GM19468 (cell line): ENCODE results near the gene CCNL1.
A peak's percentile ranks its signal among the peaks of the same experiment; 100 is the strongest.
"Not testable (repeated sequence)": the region's sequence is repeated elsewhere in the genome, so short reads cannot be mapped to it uniquely, and the experiment has no call there.

Source experiments
- ATAC-seq: cut with Tn5 transposase; IDR thresholded peaks from one replicate; pipeline ENCODE4 v1.9.1; 2021; ENCODE audit warnings: mild to moderate bottlenecking, moderate library complexity, moderate number of reproducible peaks; ENCODE audit not compliant: unreplicated experiment; ENCODE audit errors: extremely low read depth

The CCNL1 gene

DNA sequence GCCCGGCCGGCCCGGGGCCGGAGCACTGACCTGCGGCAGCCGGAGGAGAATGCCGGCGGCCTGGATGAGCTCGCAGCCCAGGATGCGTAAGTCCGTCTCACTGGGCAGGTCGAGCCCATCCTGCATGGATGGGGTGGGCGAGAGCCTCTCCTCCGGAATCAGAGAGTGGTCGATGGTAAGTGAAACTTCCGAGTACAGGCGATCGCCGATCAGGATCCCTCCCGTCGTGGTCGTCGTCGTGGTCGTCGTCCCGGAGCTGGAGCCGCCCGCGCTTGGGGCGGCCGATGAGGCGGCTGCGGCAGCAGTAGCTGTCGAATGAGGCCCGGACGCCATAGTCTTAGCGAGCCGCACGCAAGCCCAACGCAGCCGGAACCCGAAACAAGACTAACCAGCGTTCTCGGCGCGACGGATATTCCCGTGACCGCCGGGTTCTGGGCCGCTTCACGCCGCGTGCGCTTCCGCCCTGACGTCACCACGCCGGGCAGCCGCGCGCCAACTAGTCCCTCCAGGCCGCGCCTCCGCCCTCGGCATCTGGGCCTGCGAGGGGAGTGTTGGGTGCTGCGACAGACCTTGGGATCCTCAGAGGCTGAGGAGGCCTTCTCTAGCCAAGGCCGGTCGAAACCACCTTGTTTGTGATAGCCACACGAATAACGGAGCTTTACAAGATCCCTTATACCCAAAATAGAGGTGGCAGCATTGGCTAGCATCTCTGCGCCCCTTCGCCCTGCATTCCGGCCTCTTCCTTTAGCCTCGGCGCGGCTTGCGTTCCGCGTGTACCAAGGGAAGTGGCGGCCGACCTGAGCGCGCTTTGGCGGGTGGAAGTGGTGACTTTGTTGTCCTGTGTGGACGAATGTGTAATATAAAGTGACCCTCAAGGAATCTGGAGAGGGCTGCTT lies at the start of gene CCNL1:
Gene CCNL1 (minus strand): TSS at position 386 of the 896 bp plus-strand sequence. CDS start 53 bp downstream, at position 333.
- ATAC-seq, result peak; percentile 68

DNA sequence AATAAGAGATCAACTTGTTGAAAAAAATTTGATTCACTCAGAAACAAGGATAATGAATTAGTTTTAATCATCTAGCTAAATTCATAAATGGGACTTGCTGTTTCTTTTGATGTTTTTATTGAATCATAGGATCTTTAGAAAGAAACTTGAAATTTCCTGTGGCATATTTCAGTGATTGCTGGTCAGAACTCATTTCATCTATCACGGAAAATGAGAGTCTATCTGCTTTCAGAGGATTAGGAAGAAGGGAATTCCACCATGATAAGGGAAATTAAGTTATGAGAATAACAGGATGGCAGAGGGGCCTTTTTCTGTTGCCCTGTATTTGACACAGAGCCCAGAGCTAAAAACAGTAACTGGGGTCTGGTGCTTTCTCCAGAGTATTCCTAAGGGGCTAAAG lies 44.9 kb upstream of the CCNL1 start:
- no peak for ATAC-seq

DNA sequence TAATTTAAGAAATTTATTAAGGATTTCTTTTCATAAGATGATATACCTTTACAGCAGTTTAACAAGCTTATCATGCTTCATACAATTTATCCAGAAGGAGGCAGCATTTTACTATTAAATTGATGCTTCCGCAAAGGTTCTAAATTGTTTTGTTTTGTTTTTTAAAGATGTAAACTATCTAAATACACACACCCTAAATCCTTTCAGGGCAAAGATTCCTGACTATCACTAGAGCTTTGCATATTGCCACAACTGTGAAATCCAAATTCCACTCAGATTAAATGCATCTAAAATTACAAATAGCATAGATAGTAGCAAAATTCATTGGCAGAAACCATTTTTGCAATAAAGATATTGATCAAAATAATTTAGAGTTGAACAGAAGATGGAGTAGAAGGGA lies 44.5 kb upstream of the CCNL1 start:
- no peak for ATAC-seq

DNA sequence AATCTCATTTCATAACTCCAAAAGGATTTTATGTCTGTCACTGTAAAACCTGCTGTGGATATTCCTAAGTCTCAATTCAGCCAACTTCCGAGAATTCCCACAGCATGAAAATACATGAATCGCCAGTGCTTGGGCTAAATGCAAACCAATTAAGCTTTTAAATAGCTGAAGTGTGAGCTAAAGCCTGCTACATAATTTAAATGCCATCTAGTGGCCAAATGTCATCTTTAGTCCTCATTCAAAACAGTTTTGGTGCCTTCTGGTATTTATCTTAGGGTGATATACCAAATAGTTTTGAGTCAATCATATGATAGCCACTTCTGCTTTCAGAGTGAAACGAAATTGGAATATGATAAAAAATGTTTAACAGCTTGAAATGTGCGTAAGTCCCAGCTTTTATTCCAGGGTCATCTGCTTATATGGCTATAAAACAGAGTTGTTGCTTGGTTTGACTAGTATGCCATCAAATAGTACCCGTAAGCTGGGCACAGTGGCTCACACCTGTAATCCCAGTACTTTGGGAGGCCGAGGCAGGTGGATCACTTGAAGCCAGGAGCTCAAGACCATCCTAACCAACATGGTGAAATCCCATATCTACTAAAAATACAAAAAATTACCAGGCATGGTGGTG lies 41.8 kb upstream of the CCNL1 start:
- ATAC-seq, result peak; percentile 56

DNA sequence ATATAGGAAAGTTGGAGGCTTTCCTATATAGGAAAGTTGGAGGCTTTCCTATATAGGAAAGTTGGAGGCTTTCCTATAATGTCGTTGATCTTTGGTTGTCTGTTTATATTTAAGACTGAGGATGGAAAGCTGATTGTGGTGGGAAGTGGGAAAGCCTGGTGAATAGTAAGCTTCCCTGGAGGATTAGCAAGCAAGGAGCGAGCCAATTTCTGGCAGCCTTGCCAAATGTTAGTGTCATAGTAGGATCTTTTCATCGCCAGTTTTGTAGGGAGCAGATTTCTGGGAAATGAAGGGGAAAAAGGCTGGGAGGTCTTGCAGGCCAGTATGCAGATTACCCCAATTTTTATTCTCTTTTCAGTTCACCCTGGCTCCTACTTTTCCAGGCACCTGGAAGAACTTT lies 39.9 kb upstream of the CCNL1 start:
- ATAC-seq, result no peak

DNA sequence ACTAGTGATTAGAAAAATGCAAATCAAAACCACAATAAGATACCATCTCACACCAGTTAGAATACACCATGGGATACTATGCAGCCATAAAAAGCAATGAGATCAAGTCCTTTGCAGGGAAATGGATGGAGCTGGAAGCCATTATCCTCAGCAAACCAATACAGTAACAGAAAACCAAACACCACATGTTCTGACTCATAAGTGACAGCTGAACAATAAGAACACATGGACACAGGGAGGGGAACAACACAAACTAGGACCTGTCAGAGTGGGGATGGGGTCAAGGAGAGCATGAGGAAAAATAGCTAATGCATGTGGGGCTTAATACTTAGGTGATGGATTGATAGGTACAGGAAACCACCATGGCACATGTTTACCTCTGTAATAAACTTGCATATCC lies 36.0 kb upstream of the CCNL1 start:
- ATAC-seq, result no peak

DNA sequence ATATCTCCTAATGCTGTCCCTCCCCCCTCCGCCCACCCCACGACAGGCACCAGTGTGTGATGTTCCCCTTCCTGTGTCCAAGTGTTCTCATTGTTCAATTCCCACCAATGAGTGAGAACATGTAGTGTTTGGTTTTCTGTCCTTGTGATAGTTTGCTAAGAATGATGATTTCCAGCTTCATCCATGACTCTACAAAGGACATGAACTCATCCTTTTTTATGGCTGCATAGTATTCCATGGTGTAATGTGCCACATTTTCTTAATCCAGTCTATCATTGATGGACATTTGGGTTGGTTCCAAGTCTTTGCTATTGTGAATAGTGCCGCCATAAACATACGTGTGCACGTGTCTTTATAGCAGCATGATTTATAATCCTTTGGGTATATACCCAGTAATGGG lies 31.2 kb upstream of the CCNL1 start:
- ATAC-seq, result not testable (repeated sequence)

DNA sequence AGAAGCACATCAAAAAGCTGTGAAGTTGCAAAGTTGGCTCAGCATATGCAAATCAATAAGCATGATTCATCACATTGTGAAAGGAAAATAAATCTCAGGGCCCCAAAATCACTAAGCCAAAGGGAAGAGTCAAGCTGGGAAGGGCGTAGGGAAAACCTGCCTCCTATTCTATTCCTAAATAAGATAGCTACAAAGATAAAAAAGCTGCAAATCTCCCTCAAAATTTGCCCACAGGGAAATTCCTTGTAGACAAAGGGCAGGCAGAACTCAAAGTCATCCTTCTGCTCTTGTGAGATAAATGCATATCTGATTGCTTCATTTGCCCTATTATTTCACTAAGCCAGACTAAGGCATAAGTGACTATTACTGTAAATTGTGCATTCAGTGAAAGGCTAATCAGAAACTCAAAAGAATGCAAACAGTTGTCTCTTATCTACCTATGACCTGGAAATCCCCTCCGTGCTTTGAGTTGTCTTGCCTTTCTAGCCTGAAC lies 30.5 kb upstream of the CCNL1 start:
- ATAC-seq, result no peak

DNA sequence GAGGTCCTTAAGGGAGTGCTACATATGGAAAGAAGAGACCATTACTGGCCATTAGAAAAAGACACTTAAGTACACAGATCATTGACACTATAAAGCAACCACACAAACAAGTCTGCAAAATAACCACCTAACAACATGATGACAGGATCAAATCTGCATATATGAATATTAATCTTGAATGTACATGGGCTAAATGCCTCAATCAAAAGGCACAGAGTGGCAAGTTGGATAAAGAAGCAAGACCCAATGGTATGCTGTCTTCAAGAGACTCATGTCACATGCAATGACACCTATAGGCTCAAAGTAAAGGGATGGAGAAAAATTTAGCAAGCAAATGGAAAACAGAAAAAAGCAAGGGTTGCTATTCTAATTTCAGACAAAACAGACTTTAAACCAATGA lies 28.4 kb upstream of the CCNL1 start:
- no peak for ATAC-seq

DNA sequence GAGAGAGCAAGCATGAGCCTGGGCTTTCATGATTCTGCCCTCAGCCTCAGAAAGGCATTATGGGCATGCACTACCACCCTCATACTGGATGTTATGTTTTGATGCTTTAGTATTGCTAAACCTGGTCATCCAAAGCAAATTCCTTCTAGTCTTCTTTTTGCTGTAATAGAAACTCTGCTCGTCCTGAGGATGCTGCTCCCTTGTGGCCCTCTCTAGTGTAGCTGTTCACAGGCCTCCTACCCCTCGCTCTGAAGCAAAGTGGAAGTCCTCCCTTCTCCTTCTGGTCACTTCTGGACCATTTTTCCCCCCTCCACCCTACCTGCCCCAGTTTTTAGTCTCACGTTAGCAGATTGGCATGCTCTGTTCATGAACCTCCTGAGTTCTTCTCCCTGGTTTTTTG lies 22.9 kb upstream of the CCNL1 start:
- no peak for ATAC-seq

DNA sequence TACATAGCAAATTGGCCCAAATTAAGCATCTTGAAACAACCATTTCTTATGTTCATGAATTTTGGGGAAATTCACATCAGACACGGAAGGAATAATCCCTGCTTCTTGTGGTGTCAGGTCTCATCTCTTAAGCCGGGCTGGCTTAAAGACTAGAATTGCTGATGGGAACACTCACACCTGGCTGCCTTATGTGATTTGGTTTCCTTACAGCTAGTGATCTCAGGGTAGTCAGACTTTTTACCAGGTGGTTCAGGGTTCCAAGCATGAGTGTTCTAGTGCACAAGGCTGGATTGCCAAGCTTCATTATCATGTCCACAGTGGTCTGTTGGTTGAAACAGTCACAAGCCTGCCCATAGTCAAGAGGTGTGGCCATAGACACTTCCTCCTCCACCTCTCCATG lies 20.3 kb upstream of the CCNL1 start:
- no peak for ATAC-seq

DNA sequence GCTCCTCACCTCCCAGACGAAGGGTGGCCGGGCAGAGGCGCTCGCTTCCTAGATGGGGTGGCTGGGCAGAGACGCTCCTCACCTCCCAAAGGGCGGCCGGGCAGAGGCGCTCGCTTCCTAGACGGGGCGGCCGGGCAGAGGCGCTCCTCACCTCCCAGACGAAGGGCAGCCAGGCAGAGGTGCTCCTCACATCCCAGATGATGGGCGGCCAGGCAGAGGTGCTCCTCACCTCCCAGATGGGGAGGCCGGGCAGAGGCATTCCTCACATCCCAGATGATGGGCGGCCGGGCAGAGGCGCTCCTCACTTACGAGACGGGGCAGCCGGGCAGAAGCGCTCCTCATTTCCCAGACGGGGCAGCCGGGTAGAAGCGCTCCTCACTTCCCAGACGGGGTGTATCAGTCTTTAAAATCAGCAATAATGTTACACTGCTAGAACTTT lies 19.4 kb upstream of the CCNL1 start:
- no peak for ATAC-seq

DNA sequence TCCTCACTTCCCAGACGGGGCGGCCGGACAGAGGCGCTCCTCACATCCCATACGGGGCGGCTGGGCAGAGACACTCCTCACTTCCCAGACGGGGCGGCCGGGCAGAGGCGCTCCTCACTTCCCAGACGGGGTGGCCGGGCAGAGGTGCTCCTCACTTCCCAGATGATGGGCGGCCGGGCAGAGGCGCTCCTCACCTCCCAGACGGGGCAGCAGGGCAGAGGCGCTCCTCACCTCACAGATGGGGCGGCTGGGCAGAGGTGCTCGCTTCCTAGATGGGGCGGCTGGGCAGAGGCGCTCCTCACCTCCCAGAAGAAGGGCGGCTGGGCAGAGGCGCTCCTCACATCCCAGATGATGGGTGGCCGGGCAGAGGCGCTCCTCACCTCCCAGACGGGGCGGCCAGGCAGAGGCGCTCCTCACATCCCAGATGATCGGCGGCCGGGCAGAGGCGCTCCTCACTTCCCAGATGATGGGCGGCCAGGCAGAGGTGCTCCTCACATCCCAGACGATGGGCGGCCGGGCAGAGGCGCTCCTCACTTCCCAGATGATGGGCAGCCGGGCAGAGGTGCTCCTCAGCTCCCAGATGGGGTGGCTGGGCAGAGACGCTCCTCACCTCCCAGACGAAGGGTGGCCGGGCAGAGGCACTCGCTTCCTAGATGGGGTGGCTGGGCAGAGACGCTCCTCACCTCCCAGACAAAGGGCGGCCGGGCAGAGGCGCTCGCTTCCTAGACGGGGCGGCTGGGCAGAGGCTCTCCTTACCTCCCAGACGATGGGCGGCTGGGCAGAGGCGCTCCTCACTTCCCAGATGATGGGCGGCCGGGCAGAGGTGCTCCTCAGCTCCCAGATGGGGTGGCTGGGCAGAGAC lies 18.8 kb upstream of the CCNL1 start:
- not testable (repeated sequence) for ATAC-seq

DNA sequence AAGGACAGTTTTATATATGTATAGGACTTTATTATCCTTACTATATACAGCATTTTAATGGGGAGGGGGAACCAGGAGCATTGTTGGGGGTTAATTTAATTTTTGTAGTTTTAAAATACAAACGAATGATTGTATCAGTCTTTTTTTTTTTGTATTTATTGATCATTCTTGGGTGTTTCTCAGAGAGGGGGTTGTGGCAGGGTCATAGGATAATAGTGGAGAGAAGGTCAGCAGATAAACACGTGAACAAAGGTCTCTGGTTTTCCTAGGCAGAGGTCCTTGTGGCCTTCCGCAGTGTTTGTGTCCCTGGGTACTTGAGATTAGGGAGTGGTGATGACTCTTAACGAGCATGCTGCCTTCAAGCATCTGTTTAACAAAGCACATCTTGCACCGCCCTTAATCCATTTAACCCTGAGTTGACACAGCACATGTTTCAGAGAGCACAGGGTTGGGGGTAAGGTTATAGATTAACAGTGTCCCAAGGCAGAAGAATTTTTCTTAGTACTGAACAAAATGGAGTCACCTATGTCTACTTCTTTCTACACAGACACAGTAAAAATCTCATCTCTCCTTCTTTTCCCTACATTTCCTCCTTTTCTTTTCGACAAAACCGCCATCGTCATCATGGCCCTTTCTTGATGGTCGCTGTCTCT lies 18.0 kb upstream of the CCNL1 start:
- ATAC-seq, result not testable (repeated sequence)

DNA sequence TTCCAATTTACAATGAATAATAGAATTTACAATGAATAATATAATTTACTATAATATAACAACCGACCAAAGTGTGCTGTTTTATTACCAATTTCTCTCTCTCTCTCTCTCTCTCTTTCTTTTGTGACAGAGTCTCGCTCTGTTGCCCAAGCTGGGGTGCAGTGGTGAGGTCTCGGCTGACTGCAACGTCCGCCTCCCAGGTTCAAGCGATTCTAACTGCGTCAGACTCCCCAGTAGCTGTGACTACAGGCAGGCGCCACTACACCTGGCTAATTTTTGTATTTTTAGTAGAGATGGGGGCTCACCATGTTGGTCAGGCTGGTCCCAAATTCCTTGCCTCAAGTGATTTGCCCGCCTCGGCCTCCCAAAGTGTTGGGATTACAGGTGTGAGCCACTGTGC lies 17.0 kb upstream of the CCNL1 start:
- no peak for ATAC-seq

DNA sequence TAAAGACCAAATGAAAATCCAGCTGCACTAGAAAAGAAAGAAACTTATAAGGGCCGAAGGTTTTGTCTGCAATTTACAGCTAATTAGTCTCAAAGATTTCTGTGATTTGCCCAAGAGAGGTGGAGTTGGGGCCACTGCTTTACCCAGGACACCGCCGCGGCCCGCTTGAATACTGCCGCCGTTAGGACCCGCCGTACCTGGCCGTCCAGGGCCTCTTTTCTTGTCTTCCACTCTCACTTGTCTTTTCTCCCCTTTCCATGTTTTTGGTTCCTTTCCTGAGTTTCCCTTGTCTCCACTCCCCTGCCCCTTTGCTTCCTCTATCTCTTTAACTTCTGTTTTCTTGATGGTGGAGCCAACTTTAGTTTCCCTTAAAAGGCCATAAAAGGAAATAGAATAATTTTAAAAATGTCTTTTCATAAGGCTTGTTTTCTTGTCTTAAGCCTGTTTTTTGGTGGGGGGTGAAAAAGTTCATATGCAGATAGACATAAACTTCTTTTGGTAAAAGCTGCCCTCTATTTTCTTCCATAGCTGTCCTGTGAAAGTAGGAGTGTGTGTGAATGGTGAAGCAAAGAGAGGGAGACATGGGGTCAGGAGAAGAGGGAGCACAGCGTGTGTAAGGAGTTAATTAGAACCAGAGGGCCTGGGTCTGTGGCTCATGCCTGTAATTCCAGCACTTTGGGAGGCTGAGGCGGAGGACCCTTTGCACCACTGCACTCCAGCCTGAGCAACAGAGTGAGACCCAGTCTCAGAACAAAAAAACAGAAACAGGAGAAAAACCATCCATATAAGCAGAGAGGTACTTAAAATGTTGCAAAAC lies 16.0 kb upstream of the CCNL1 start:
- no peak for ATAC-seq

DNA sequence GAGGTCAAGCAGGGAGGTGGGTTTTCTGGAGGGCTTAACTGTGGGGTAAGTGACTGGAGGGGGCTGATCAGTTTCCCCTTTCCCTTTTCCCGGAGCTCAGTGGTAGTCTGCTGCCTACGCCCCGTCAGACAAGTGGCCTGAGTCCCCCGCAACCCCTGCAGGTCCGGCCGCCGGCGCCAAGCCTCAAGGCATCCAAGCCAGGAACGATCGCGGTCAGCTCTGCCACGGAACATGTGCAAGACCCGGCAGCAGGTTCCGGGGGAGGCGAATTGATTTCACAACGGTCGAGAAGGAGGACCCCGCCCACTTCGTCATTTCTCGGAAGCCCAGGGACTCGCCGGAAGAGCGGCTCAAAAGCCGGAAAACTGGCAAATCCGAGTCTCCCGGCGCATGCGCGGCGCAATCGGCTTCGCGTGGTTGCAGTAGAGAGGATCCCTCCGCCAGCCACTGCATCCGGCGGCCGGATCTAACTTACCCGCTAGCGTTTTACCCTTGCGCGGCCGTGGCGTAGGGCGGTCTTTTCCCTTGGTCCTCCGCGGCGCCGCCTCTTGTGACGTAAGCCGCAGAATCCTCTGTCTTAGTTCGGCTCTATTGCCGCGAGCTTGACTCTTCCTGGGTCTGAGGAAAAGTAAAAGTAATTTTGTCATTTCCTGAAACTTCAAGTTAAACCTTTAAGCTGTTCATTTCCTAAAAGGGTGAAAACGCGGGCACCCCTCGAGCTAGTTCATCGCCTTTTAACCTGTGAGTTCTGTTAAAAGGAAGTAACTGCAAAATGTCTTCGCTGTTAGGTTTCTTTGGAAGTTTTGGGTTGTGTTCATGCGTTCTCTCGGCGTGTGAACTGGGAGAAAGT lies 14.9 kb upstream of the CCNL1 start:
- ATAC-seq, result peak; percentile 95

DNA sequence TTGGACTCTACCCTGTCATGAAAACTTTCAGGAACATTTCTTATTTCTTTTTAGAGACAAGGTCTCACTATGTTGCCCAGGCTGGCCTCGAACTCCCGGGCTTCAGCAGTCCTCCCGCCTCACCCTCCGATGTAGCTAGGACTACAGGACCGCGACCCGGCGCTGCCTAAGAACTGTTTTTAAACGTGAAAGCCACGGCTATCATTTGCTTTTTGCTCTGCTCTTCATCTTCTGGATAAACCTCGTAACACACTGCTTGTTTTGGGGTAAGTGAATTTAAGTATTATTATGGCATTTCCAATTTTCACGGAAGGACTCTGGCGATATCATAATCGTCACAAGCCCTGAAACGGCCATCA lies 14.3 kb upstream of the CCNL1 start:
- no peak for ATAC-seq
